Astrocyte of the spinal cord (primary cell): Measurements from ENCODE around the gene RNU1-1.

Experiments
- DNase-seq: peaks from one replicate; pipeline ENCODE4 v3.0.0; 2011; ENCODE audit warnings: low read depth, low spot score
- H3K4me3 ChIP-seq: 2 replicates; pipeline ENCODE4 v1.5.1; 2011; ENCODE audit warnings: low read depth, mild to moderate bottlenecking, low read length, moderate library complexity
- CTCF ChIP-seq: IDR thresholded peaks from 2 replicates; pipeline ENCODE4 v1.5.1; 2012; ENCODE audit warnings: low read depth, mild to moderate bottlenecking, low read length, inconsistent platforms
- in situ Hi-C: cut with HindIII; loops from 2 replicates; pipeline ENCODE4 v1.10.0; 2017; ENCODE audit warnings: low sequenced_read_pairs

The RNU1-1 gene

GRCh38 chr1:16474166-16474800 lies 39.8 kb downstream of the RNU1-1 start:
- H3K4me3 ChIP-seq: no peak overlapping the region
- in situ Hi-C loops: no loop called here
- no peak for TF ChIP-seq CTCF
- no peak for DNase-seq

GRCh38 chr1:16468558-16468957 lies 45.5 kb downstream of the RNU1-1 start:
- DNase-seq: no peak
- H3K4me3 ChIP-seq: no peak overlapping the region
- in situ Hi-C loops: no loop called here
- no peak for TF ChIP-seq CTCF

GRCh38 chr1:16464917-16465625 lies 49.0 kb downstream of the RNU1-1 start:
- no peak for DNase-seq
- in situ Hi-C loops: no loop called here
- TF ChIP-seq CTCF: no peak

More at GRCh38 chr1:16464917-16465625, 49.0 kb downstream of the RNU1-1 start:
- no peak overlapping the region for H3K4me3 ChIP-seq
